Measurements from ENCODE around the gene RNU1-4. TPM values are rescaled to one million over a fixed set of nuclear protein-coding genes. Genes with fewer than 3 reads are reported as not detected.
"Not testable (repeated sequence)": the region's sequence is repeated elsewhere in the genome, so short reads cannot be mapped to it uniquely, and the experiment has no call there.

Gene RNU1-4
- total and polyA plus RNA-seq, 10 of the 15 experiments (the other 5 are each of a cell fraction or from before 2014, with no cell fraction given) = under 0.01 to 20,946 (median 4.7) TPM; not detected in 2

- in situ Hi-C loops (cut with MboI); H3K27me3 ChIP-seq (replicated peaks in 1 of 2; ENCODE audit: control insufficient read depth in 2 of 2, insufficient read depth in 2 of 2, low read length in 1 of 2); H3K9me3 ChIP-seq (replicated peaks; ENCODE audit: control insufficient read depth, insufficient read depth, low read length); H3K79me2 ChIP-seq (ENCODE audit: control insufficient read depth, insufficient read depth, low read length); intact Hi-C loops (cut with micrococcal nuclease; ENCODE audit: unreplicated experiment); POLR2A ChIA-PET; H3K4me3 ChIP-seq; H3K36me3 ChIP-seq (ENCODE audit: control insufficient read depth in 2 of 2, insufficient read depth in 2 of 2, low read length in 1 of 2); H3K4me2 ChIP-seq (ENCODE audit: control insufficient read depth, insufficient read depth); H3K9ac ChIP-seq (ENCODE audit: control insufficient read depth, insufficient read depth, low read length); SMC1A ChIA-PET (ENCODE audit: uncharacterized antibody, unreplicated experiment); RAD21 ChIA-PET (ENCODE audit: unreplicated experiment); H3K27ac ChIP-seq (ENCODE audit: control insufficient read depth, insufficient read depth); H4K20me1 ChIP-seq (ENCODE audit: control insufficient read depth, insufficient read depth); DNase-seq (ENCODE audit: low read depth, low spot score); ATAC-seq; CTCF ChIA-PET; H2AFZ ChIP-seq (ENCODE audit: control insufficient read depth, low read depth, low read length); BruUV-seq (replicated peaks); FAIRE-seq; H3K4me1 ChIP-seq (ENCODE audit: control insufficient read depth, insufficient read depth, low read length): not testable (repeated sequence)
- 12% methylated on average over 9 of the region's 79 CpGs for WGBS (ENCODE audit: insufficient coverage, insufficient replicate concordance, low lambda C conversion rate, missing lambda C conversion rate)
Measured at GRCh38 chr1:16692717-16693448, 47.4 kb upstream of the RNU1-4 start.

GRCh38 chr1:16693449-16694307 lies 46.6 kb upstream of the RNU1-4 start:
- H3K27me3 ChIP-seq (replicated peaks in 1 of 2; ENCODE audit: control insufficient read depth in 2 of 2, insufficient read depth in 2 of 2, low read length in 1 of 2); RAD21 ChIA-PET (ENCODE audit: unreplicated experiment); POLR2A ChIA-PET; H2AFZ ChIP-seq (ENCODE audit: control insufficient read depth, low read depth, low read length); H4K20me1 ChIP-seq (ENCODE audit: control insufficient read depth, insufficient read depth); H3K9ac ChIP-seq (ENCODE audit: control insufficient read depth, insufficient read depth, low read length); H3K4me3 ChIP-seq; H3K27ac ChIP-seq (ENCODE audit: control insufficient read depth, insufficient read depth); FAIRE-seq; H3K9me3 ChIP-seq (replicated peaks; ENCODE audit: control insufficient read depth, insufficient read depth, low read length); DNase-seq (ENCODE audit: low read depth, low spot score); H3K36me3 ChIP-seq (ENCODE audit: control insufficient read depth in 2 of 2, insufficient read depth in 2 of 2, low read length in 1 of 2); CTCF ChIA-PET; intact Hi-C loops (cut with micrococcal nuclease; ENCODE audit: unreplicated experiment); ATAC-seq; H3K4me1 ChIP-seq (ENCODE audit: control insufficient read depth, insufficient read depth, low read length); BruUV-seq (replicated peaks); in situ Hi-C loops (cut with MboI); H3K4me2 ChIP-seq (ENCODE audit: control insufficient read depth, insufficient read depth); H3K79me2 ChIP-seq (ENCODE audit: control insufficient read depth, insufficient read depth, low read length); SMC1A ChIA-PET (ENCODE audit: uncharacterized antibody, unreplicated experiment): not testable (repeated sequence)
- WGBS (ENCODE audit: insufficient coverage, insufficient replicate concordance, low lambda C conversion rate, missing lambda C conversion rate) = 37% methylated on average over 22 of the region's 96 CpGs

- POLR2A ChIA-PET = not testable (repeated sequence)
Measured at GRCh38 chr1:16694308-16694702, 46.0 kb upstream of the RNU1-4 start.

More at GRCh38 chr1:16694308-16694702, 46.0 kb upstream of the RNU1-4 start:
- intact Hi-C loops (cut with micrococcal nuclease; ENCODE audit: unreplicated experiment); H3K4me2 ChIP-seq (ENCODE audit: control insufficient read depth, insufficient read depth); H3K36me3 ChIP-seq (ENCODE audit: control insufficient read depth in 2 of 2, insufficient read depth in 2 of 2, low read length in 1 of 2); H3K27ac ChIP-seq (ENCODE audit: control insufficient read depth, insufficient read depth); H3K27me3 ChIP-seq (replicated peaks in 1 of 2; ENCODE audit: control insufficient read depth in 2 of 2, insufficient read depth in 2 of 2, low read length in 1 of 2); H3K9ac ChIP-seq (ENCODE audit: control insufficient read depth, insufficient read depth, low read length); RAD21 ChIA-PET (ENCODE audit: unreplicated experiment); FAIRE-seq; H3K4me1 ChIP-seq (ENCODE audit: control insufficient read depth, insufficient read depth, low read length); DNase-seq (ENCODE audit: low read depth, low spot score); H3K9me3 ChIP-seq (replicated peaks; ENCODE audit: control insufficient read depth, insufficient read depth, low read length); H3K79me2 ChIP-seq (ENCODE audit: control insufficient read depth, insufficient read depth, low read length); CTCF ChIA-PET; H4K20me1 ChIP-seq (ENCODE audit: control insufficient read depth, insufficient read depth); H3K4me3 ChIP-seq; ATAC-seq; SMC1A ChIA-PET (ENCODE audit: uncharacterized antibody, unreplicated experiment); H2AFZ ChIP-seq (ENCODE audit: control insufficient read depth, low read depth, low read length); in situ Hi-C loops (cut with MboI); BruUV-seq (replicated peaks): not testable (repeated sequence)
- WGBS (ENCODE audit: insufficient coverage, insufficient replicate concordance, low lambda C conversion rate, missing lambda C conversion rate) = no CpG with 5 or more reads among the region's 16 CpGs
